Measurements from ENCODE around the gene FCER1G.

FCER1G gene

DNA sequence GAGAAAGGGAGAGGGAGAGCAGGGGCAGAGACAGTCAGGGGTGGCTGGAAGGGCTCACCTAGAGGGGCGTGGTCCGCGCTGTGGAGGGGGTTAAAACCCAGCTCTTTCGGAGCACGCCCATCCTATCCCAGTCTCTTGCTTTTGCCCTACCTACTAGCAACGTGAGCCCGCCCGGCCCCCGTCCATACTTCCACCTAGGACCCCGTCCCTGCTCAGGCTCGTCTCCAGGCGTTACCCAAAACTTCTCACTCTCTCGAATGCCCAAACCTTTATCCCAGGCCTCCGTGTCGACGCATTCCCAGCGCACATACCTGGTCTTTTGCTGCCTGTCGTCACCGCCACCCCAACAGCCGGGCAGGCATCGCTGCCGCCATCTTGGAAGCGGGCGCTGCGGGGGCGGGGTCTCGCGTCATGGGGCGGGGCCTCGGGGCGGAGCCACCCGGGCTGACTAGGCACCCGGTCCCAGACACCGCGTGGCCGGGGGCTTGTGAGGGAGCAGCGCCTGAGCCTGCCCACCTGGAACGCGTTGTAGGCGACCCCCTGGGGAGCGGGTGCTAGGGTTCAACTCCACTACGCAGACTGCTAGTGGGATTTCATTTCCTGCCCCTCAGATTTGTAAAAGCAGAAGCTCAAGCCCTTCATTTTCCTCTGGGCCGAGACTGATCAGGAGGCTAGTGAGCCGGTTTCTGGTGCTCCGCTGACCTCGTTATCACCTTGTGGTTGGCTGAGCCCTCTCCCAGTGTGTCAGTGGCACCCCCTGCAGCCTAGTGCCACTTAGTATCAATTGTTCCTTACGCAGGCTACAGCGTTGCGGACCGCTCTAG is 37.8 kb upstream of the FCER1G start, which contains the start of gene B4GALT3:
TSS of gene B4GALT3 (minus strand) at position 396 of the 824 bp plus-strand sequence. CDS start 1,447 bp downstream, outside the sequence.
- Histone ChIP-seq H2AFZ (ENCODE audit: low read depth, low read length, severe bottlenecking) (peak within 1 kb of the TSS; percentile 87), H3K9me2 (replicated peaks; ENCODE audit: insufficient read depth, low read length) (no peaks in the 10 kb centered on the region), H3F3A (ENCODE audit: insufficient read depth) (peaks cover 13% of the 10 kb centered on the region; the same call in 1 of the 2 replicates), H3K4me2 (ENCODE audit: low read depth, low read length, poor library complexity, severe bottlenecking) (peak within 1 kb of the TSS; percentile 85), H3K4me3 (ENCODE audit: insufficient read depth, low read length, poor library complexity, severe bottlenecking) (peak within 1 kb of the TSS; percentile 86), H3K36me3 (ENCODE audit: low read length) (no peaks in the 10 kb centered on the region), H3K9me3 (ENCODE audit: insufficient read depth, low read length) (no peaks in the 10 kb centered on the region), H3K27me3 (ENCODE audit: low read length) (no peaks in the 10 kb centered on the region), H3K9ac (ENCODE audit: low read length) (peak within 1 kb of the TSS; percentile 69), H4K20me1 (ENCODE audit: low read depth, low read length) (no peaks in the 10 kb centered on the region), H3K27ac (ENCODE audit: low read depth, low read length) (peak within 1 kb of the TSS; percentile 52), H3K79me2 (ENCODE audit: insufficient read depth, low read length) (no peaks in the 10 kb centered on the region; the same call in 1 of the 2 replicates)
- TF ChIP-seq EZH2phosphoT487 (conservative IDR thresholded peaks at IDR 0.05; ENCODE audit: low read length), result no peak
- TF ChIP-seq, protein P1, sequence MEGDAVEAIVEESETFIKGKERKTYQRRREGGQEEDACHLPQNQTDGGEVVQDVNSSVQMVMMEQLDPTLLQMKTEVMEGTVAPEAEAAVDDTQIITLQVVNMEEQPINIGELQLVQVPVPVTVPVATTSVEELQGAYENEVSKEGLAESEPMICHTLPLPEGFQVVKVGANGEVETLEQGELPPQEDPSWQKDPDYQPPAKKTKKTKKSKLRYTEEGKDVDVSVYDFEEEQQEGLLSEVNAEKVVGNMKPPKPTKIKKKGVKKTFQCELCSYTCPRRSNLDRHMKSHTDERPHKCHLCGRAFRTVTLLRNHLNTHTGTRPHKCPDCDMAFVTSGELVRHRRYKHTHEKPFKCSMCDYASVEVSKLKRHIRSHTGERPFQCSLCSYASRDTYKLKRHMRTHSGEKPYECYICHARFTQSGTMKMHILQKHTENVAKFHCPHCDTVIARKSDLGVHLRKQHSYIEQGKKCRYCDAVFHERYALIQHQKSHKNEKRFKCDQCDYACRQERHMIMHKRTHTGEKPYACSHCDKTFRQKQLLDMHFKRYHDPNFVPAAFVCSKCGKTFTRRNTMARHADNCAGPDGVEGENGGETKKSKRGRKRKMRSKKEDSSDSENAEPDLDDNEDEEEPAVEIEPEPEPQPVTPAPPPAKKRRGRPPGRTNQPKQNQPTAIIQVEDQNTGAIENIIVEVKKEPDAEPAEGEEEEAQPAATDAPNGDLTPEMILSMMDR (IDR thresholded peaks at IDR 0.05; ENCODE audit: insufficient read depth, low read length, poor library complexity, severe bottlenecking), result no peak

DNA sequence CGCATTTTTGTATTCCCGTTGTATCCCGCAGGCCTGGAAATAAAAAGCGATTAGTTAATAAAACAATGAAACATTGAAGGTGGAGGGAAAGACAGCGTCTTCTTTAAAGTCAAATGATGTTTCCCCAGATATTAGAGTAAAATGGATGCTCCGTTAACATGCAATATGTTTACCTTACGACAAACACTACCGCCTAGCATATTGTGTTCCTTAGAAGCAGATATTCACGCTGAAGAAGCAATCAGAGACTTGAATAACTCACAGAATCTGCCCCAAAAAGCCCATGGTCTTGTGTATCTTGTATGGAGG is 37.2 kb upstream of the FCER1G start:
- Histone ChIP-seq H3K9me2 (replicated peaks; ENCODE audit: insufficient read depth, low read length) (no peaks in the 10 kb centered on the region), H3K9ac (ENCODE audit: low read length) (peak overlapping the region; percentile 69), H3K4me3 (ENCODE audit: insufficient read depth, low read length, poor library complexity, severe bottlenecking) (peak overlapping the region; percentile 86), H3K27me3 (ENCODE audit: low read length) (no peaks in the 10 kb centered on the region), H3K9me3 (ENCODE audit: insufficient read depth, low read length) (no peaks in the 10 kb centered on the region), H3K36me3 (ENCODE audit: low read length) (no peaks in the 10 kb centered on the region), H3F3A (ENCODE audit: insufficient read depth) (peaks cover 13% of the 10 kb centered on the region; the same call in 1 of the 2 replicates), H4K20me1 (ENCODE audit: low read depth, low read length) (no peaks in the 10 kb centered on the region), H3K79me2 (ENCODE audit: insufficient read depth, low read length) (no peaks in the 10 kb centered on the region; the same call in 1 of the 2 replicates), H3K27ac (ENCODE audit: low read depth, low read length) (no peak overlapping the region), H3K4me2 (ENCODE audit: low read depth, low read length, poor library complexity, severe bottlenecking) (peak overlapping the region; percentile 85), H2AFZ (ENCODE audit: low read depth, low read length, severe bottlenecking) (peak overlapping the region; percentile 87)
- TF ChIP-seq, protein P1 (IDR thresholded peaks at IDR 0.05; ENCODE audit: insufficient read depth, low read length, poor library complexity, severe bottlenecking), result no peak
- no peak for TF ChIP-seq EZH2phosphoT487 (conservative IDR thresholded peaks at IDR 0.05; ENCODE audit: low read length)

DNA sequence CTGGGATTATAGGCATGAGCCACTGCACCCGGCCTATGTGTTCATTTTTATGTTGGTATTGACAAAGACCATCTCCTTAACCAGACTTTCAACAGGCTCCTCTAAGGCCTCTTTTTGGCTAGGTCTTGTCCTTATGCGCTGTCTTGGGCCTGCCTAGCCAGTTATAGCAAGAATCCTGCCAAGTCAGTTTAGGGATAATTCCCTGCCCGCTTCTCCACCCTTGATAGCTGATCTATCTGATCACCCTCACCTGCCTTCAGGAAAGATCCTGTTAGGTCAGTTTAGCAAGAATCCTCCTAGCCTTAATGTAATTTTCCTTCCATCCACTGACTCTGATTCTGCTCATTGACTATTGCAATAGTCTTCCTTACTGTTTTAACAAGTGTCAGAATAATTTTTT is 35.4 kb upstream of the FCER1G start:
- H3K36me3 ChIP-seq (ENCODE audit: low read length), result no peaks in the 10 kb centered on the region
- H2AFZ ChIP-seq (ENCODE audit: low read depth, low read length, severe bottlenecking), result no peak overlapping the region
- H3K27me3 ChIP-seq (ENCODE audit: low read length), result no peaks in the 10 kb centered on the region
- H3K4me2 ChIP-seq (ENCODE audit: low read depth, low read length, poor library complexity, severe bottlenecking), result no peak overlapping the region
- H4K20me1 ChIP-seq (ENCODE audit: low read depth, low read length), result no peaks in the 10 kb centered on the region
- H3K4me3 ChIP-seq (ENCODE audit: insufficient read depth, low read length, poor library complexity, severe bottlenecking), result no peak overlapping the region
- H3K27ac ChIP-seq (ENCODE audit: low read depth, low read length), result no peak overlapping the region
- no peaks in the 10 kb centered on the region; the same call in 1 of the 2 replicates for H3K79me2 ChIP-seq (ENCODE audit: insufficient read depth, low read length)
- no peaks in the 10 kb centered on the region for H3K9me3 ChIP-seq (ENCODE audit: insufficient read depth, low read length)
- peaks cover 17% of the 10 kb centered on the region for H3F3A ChIP-seq (ENCODE audit: insufficient read depth)
- H3K9me2 ChIP-seq (replicated peaks; ENCODE audit: insufficient read depth, low read length), result no peaks in the 10 kb centered on the region
- no peak overlapping the region for H3K9ac ChIP-seq (ENCODE audit: low read length)
- TF ChIP-seq EZH2phosphoT487 (conservative IDR thresholded peaks at IDR 0.05; ENCODE audit: low read length), result no peak
- TF ChIP-seq, protein P1 (IDR thresholded peaks at IDR 0.05; ENCODE audit: insufficient read depth, low read length, poor library complexity, severe bottlenecking), result no peak

All from SU-DHL-6 (cell line).